H54 (cell line): Measurements from ENCODE around the gene CNTNAP2.

Source experiments
- DNase-seq: peaks from one replicate; pipeline ENCODE4 v3.0.0; 2011; ENCODE audit warnings: low spot score, mixed read lengths; ENCODE audit not compliant: insufficient read length
- FAIRE-seq: peaks from 3 replicates; lab custom pipeline; 2011; peaks lifted over from hg19 to GRCh38; lab: Jason Lieb, UNC
- POLR2A ChIP-seq: IDR thresholded peaks from 2 replicates; pipeline ENCODE4 v1.6.1; 2011; ENCODE audit warnings: low read depth, mild to moderate bottlenecking, low read length

CNTNAP2 gene

GRCh38 chr7:148264933-148265557 is 2148.4 kb downstream of the CNTNAP2 start:
- no peak for TF ChIP-seq POLR2A
- FAIRE-seq (no peak), DNase-seq (peak; percentile 12)

- DNase-seq (no peak), FAIRE-seq (no peak)
- TF ChIP-seq POLR2A = no peak
Observed at GRCh38 chr7:148265896-148266295, 2149.3 kb downstream of the CNTNAP2 start.

GRCh38 chr7:148266795-148267194 is 2150.2 kb downstream of the CNTNAP2 start:
- DNase-seq = no peak
- no peak for FAIRE-seq
- no peak for TF ChIP-seq POLR2A

GRCh38 chr7:148270576-148270975 is 2154.0 kb downstream of the CNTNAP2 start:
- FAIRE-seq (no peak), DNase-seq (no peak)
- no peak for TF ChIP-seq POLR2A

- FAIRE-seq (no peak), DNase-seq (no peak)
- TF ChIP-seq POLR2A = no peak
Observed at GRCh38 chr7:148274118-148274517, 2157.5 kb downstream of the CNTNAP2 start.

GRCh38 chr7:148275359-148275890 is 2158.8 kb downstream of the CNTNAP2 start:
- no peak for FAIRE-seq
- no peak for DNase-seq
- no peak for TF ChIP-seq POLR2A

- no peak for TF ChIP-seq POLR2A
- DNase-seq (no peak), FAIRE-seq (no peak)
Observed at GRCh38 chr7:148276314-148277041, 2159.9 kb downstream of the CNTNAP2 start.

- no peak for DNase-seq
- no peak for TF ChIP-seq POLR2A
Observed at GRCh38 chr7:148277042-148277660, 2160.6 kb downstream of the CNTNAP2 start.

GRCh38 chr7:148286150-148286549 is 2169.5 kb downstream of the CNTNAP2 start:
- DNase-seq (no peak), FAIRE-seq (no peak)
- TF ChIP-seq POLR2A = no peak

More at GRCh38 chr7:148277042-148277660, 2160.6 kb downstream of the CNTNAP2 start:
- no peak for FAIRE-seq

GRCh38 chr7:148287538-148287937 is 2170.9 kb downstream of the CNTNAP2 start:
- no peak for TF ChIP-seq POLR2A
- FAIRE-seq (no peak), DNase-seq (no peak)

- TF ChIP-seq POLR2A = no peak
- FAIRE-seq = no peak
- DNase-seq = no peak
Observed at GRCh38 chr7:148288592-148289151, 2172.1 kb downstream of the CNTNAP2 start.

GRCh38 chr7:148289630-148290029 is 2173.0 kb downstream of the CNTNAP2 start:
- no peak for TF ChIP-seq POLR2A

GRCh38 chr7:148290538-148290937 is 2173.9 kb downstream of the CNTNAP2 start:
- no peak for DNase-seq
- TF ChIP-seq POLR2A = no peak
- FAIRE-seq = no peak

More at GRCh38 chr7:148289630-148290029, 2173.0 kb downstream of the CNTNAP2 start:
- no peak for DNase-seq
- no peak for FAIRE-seq

GRCh38 chr7:148291799-148292198 is 2175.2 kb downstream of the CNTNAP2 start:
- no peak for FAIRE-seq
- no peak for TF ChIP-seq POLR2A
- DNase-seq = no peak
